ENCODE data around the gene HMG20A.

DNA sequence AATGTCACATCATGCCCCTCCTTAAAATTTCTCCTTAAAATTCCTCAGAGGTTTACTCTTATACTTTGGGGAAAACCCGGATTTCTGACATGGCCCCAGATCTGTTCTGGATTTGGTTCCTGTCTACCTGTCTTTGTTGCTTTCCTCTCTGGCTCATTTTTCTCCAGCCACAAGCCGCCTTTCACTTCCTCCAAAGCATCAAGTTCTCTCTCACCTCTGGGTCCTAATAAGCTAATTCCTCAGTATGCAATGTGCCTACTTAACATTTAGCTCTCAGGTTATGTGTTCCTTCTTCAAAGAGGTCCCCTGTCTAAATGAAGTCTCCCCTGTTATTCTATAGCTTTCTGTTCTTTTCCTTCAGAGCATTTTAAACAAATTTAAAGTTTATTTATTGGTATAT lies 16.1 kb downstream of the HMG20A start:
- TF ChIP-seq GATA2 (IDR thresholded peaks at IDR 0.05; ENCODE audit: low read depth, low read length), result no peak
- no peak for TF ChIP-seq GATA3 (IDR thresholded peaks at IDR 0.05; ENCODE audit: low read depth, low read length)

Data from SH-SY5Y (cell line).